Body of pancreas (tissue), 4 donors: Measurements from ENCODE around the gene DCAF12. TPM values are rescaled to one million over a fixed set of nuclear protein-coding genes. Genes with fewer than 3 reads are reported as not detected.

Source experiments
- ATAC-seq: fragments of 150-250 bp; one replicate; pipeline ENCODE4 v1.9.1; 2016
- DNase-seq, 4 donors: peaks; one replicate each; pipeline ENCODE4 v3.0.0-alpha.2; 2019
- H3K27ac ChIP-seq, 4 donors: fragments of 200-600 bp; sonication (generic); 1 replicate in 3 of 4; 2 replicates in 1 of 4; pipeline versions ENCODE4 v1.5.1 to v1.6.1; 2016 to 2019; ENCODE audit warnings: mild to moderate bottlenecking in 1 of 4, mixed read lengths in 1 of 4, moderate library complexity in 1 of 4
- H3K27me3 ChIP-seq, 2 donors: fragments of 200-600 bp; sonication (generic); one replicate each; pipeline ENCODE4 v1.6.0; 2016; ENCODE audit warnings: mild to moderate bottlenecking in 1 of 2
- H3K36me3 ChIP-seq, 2 donors: fragments of 200-600 bp; sonication (generic); replicated peaks in 1 of 2; 2 replicates each; pipeline ENCODE4 v1.5.1; 2016; ENCODE audit warnings: low read depth in 2 of 2; ENCODE audit not compliant: insufficient read depth in 1 of 2
- H3K4me1 ChIP-seq: fragments of 200-600 bp; sonication (generic); one replicate; pipeline ENCODE4 v1.6.0; 2016
- H3K4me3 ChIP-seq, 2 donors: fragments of 200-600 bp; sonication (generic); 1 replicate in 1 of 2; 2 replicates in 1 of 2; pipeline ENCODE4 v1.5.1; 2016 to 2019
- H3K9me3 ChIP-seq, 3 donors: fragments of 200-600 bp; sonication (generic); 1 replicate in 2 of 3; 2 replicates in 1 of 3; pipeline ENCODE4 v1.5.1; 2016
- CTCF ChIP-seq, 7 experiments: fragments of 450-650 bp in 4 of 7; fragments of 200-600 bp in 3 of 7; sonication (generic) in 3 of 7; IDR thresholded peaks; one replicate each; pipeline ENCODE4 v1.5.1; 2016 to 2019; ENCODE audit warnings: antibody characterized with exemption in 7 of 7
- POLR2A ChIP-seq, 3 donors: fragments of 450-650 bp; IDR thresholded peaks; one replicate each; pipeline ENCODE4 v1.6.1; 2016; ENCODE audit warnings: antibody characterized with exemption in 3 of 3, mild to moderate bottlenecking in 2 of 3
- WGBS, 2 donors: methylation state at CpG; one replicate each; pipeline ENCODE4 v1.1.5; 2017; 5-methylcytosine and 5-hydroxymethylcytosine counted together
- intact Hi-C: fragments of 100-400 bp; cut with DNase I; formaldehyde crosslinking; loops from one replicate; pipeline ENCODE4 v1.15.1; 2023
- total RNA-seq, 2 donors: library from RNA; depleted of rRNA; stranded (reverse); fragments of >200 nt; gene quantifications; one replicate each; pipeline ENCODE4 v1.1.0, GENCODE V29; 2016

DCAF12 gene
- total RNA-seq, 2 donors from 2014 or later, result 14.3 to 19.1 TPM

DNA sequence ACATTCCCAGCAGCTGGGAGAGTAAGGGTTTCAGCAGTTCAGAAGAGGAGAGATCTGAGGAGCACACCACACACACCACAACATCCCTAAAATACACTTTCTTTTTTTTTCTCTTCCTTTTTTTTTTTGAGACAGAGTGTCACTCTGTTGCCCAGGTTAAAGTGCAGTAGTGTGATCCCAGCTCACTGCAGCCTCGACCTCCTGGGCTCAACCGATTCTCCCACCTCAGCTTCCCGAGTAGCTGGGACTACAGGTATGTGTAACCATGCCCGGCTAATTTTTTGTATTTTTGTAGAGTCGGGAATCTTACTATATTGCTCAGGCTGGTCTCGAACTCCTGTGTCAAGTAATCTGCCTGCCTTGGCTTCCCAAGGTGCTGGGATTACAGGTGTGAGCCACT lies 42.6 kb upstream of the DCAF12 start:
- Histone ChIP-seq H3K4me3 (no peak overlapping the region), H3K27ac (no peak overlapping the region), H3K36me3 (no peaks in the 10 kb centered on the region), H3K9me3 (no peaks in the 10 kb centered on the region), H3K27me3 (no peaks in the 10 kb centered on the region), H3K4me1 (no peaks in the 10 kb centered on the region)
- DNase-seq (no peak), ATAC-seq (no peak)
- TF ChIP-seq POLR2A (IDR thresholded peaks at IDR 0.05), result no peak
- no peak for TF ChIP-seq CTCF (IDR thresholded peaks at IDR 0.05)
- intact Hi-C loops, result no loop called here
- WGBS, 2 donors, result 85 to 89% methylated on average over 6 of the region's 6 CpGs

DNA sequence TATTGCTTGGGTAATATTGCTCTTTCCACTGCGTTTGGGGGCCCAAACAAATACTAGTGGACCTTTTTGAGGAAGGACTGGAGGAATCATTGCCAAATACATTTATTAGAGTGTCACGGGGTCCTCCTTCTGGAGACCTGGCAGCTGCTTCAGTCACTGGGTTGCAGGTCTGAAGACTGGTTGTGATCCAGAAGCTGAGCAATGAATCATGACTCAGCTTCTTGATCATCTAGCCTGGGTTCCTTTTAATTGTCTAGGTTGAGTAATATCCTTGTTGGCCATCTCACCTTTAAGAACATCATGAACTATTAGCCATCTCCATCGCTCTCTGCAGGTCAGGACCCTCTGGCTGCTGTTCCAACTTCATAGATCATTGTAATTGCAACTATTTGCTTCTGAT lies 36.9 kb upstream of the DCAF12 start:
- Histone ChIP-seq H3K9me3 (no peaks in the 10 kb centered on the region), H3K27ac (no peak overlapping the region), H3K27me3 (no peaks in the 10 kb centered on the region), H3K4me3 (no peak overlapping the region), H3K4me1 (no peaks in the 10 kb centered on the region), H3K36me3 (no peaks in the 10 kb centered on the region)
- DNase-seq (no peak), ATAC-seq (no peak)
- WGBS, 2 donors, result 77 to 83% methylated on average over 3 of the region's 3 CpGs
- TF ChIP-seq POLR2A (IDR thresholded peaks at IDR 0.05), result no peak
- no peak for TF ChIP-seq CTCF (IDR thresholded peaks at IDR 0.05)
- intact Hi-C loops, result no loop called here

- intact Hi-C loops, result no loop called here
- ATAC-seq (no peak), DNase-seq (no peak)
- Histone ChIP-seq H3K27ac (no peak overlapping the region), H3K4me3 (no peak overlapping the region), H3K4me1 (no peaks in the 10 kb centered on the region), H3K9me3 (no peaks in the 10 kb centered on the region), H3K36me3 (no peaks in the 10 kb centered on the region), H3K27me3 (no peaks in the 10 kb centered on the region)
- no peak for TF ChIP-seq POLR2A (IDR thresholded peaks at IDR 0.05)
- TF ChIP-seq CTCF (IDR thresholded peaks at IDR 0.05), result no peak
- 84 to 94% methylated on average over 6 of the region's 6 CpGs for WGBS, 2 donors
Observed at GRCh38 chr9:34158362-34158869, 31.9 kb upstream of the DCAF12 start.

DNA sequence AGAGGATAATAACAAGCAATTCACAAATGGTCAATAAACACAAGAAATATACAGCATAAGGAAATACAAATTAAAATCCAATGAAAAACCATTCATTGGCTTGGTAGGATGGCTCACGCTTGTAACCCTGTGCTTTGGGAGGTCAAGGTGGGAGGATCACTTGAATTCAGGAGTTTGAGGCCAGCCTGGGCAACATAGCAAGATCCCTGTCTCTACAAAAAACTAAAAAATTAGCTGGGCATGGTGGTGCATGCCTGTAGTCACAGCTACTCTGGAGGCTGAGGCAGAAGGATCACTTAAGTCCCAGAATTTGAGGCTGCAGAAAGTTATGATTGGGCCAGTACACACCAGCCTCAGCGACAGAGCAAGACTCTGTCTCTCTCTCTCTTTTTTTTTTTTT lies 31.4 kb upstream of the DCAF12 start:
- no peak for ATAC-seq
- Histone ChIP-seq H3K4me1 (no peaks in the 10 kb centered on the region), H3K27ac (no peak overlapping the region), H3K9me3 (no peaks in the 10 kb centered on the region), H3K36me3 (no peaks in the 10 kb centered on the region), H3K4me3 (no peak overlapping the region), H3K27me3 (no peaks in the 10 kb centered on the region)
- TF ChIP-seq CTCF (IDR thresholded peaks at IDR 0.05), result no peak
- TF ChIP-seq POLR2A (IDR thresholded peaks at IDR 0.05), result no peak
- DNase-seq, result no peak
- 94 to 100% methylated on average over 2 of the region's 2 CpGs for WGBS, 2 donors
- intact Hi-C loops, result no loop called here

GRCh38 chr9:34157318-34157717 lies 30.8 kb upstream of the DCAF12 start:
- TF ChIP-seq POLR2A (IDR thresholded peaks at IDR 0.05), result no peak
- TF ChIP-seq CTCF (IDR thresholded peaks at IDR 0.05), result no peak
- no peak overlapping the region for H3K4me3 ChIP-seq
- H3K9me3 ChIP-seq, result no peaks in the 10 kb centered on the region
- intact Hi-C loops, result no loop called here
- no peaks in the 10 kb centered on the region for H3K4me1 ChIP-seq
- H3K36me3 ChIP-seq, result no peaks in the 10 kb centered on the region
- ATAC-seq (no peak), DNase-seq (no peak)
- H3K27ac ChIP-seq, result no peak overlapping the region
- no peaks in the 10 kb centered on the region for H3K27me3 ChIP-seq
